ENCODE results near the gene TMED3.
A peak's percentile ranks its signal among the peaks of the same experiment; 100 is the strongest.

- peak in 2 of 3 experiments; percentile 40 to 60; a peak in 4 of 6 replicates for TF ChIP-seq CTCF (IDR thresholded peaks at IDR 0.05 in 2 of 3, conservative IDR thresholded peaks at IDR 0.05 in 1 of 3; ENCODE audit: borderline replicate concordance in 1 of 3, insufficient read depth in 1 of 3, low read depth in 2 of 3, low read length in 2 of 3)
- no peak for TF ChIP-seq SP1 (IDR thresholded peaks at IDR 0.05; ENCODE audit: low read depth)
- TF ChIP-seq POLR2A (IDR thresholded peaks at IDR 0.05; ENCODE audit: borderline replicate concordance, extremely low read depth, insufficient read depth, insufficient read length), result no peak
- TF ChIP-seq REST (IDR thresholded peaks at IDR 0.05; ENCODE audit: low read depth), result no peak
- TF ChIP-seq EZH2 (IDR thresholded peaks at IDR 0.05), result no peak
- no peak for TF ChIP-seq CEBPB (IDR thresholded peaks at IDR 0.05; ENCODE audit: low read depth)
- TF ChIP-seq SIN3A (IDR thresholded peaks at IDR 0.05; ENCODE audit: low read depth), result no peak
- TF ChIP-seq CBX3 (IDR thresholded peaks at IDR 0.05; ENCODE audit: low read depth), result no peak
- no peak for TF ChIP-seq JUND (IDR thresholded peaks at IDR 0.05)
- no peak for TF ChIP-seq SRF (IDR thresholded peaks at IDR 0.05; ENCODE audit: low read depth)
- no peak for TF ChIP-seq TCF7L2 (IDR thresholded peaks at IDR 0.05; ENCODE audit: borderline replicate concordance, extremely low read depth, insufficient read depth, insufficient read length)
- TF ChIP-seq MAX (IDR thresholded peaks at IDR 0.05), result no peak
- no peak for TF ChIP-seq YY1 (IDR thresholded peaks at IDR 0.05; ENCODE audit: extremely low read depth, insufficient replicate concordance, low read depth, low read length)
Observed at GRCh38 chr15:79296583-79296982, 14.3 kb upstream of the TMED3 start.
